Brain pericyte (primary cell): ENCODE data around the gene SCO2.
"Not testable (repeated sequence)": the region's sequence is repeated elsewhere in the genome, so short reads cannot be mapped to it uniquely, and the experiment has no call there.

Experiments used
- DNase-seq: peaks from one replicate; pipeline ENCODE4 v3.0.0-alpha.2; 2012; ENCODE audit warnings: low read depth, low spot score

SCO2 gene

GRCh38 chr22:50521710-50522109 lies 3.7 kb downstream of the SCO2 start:
- DNase-seq: no peak

DNA sequence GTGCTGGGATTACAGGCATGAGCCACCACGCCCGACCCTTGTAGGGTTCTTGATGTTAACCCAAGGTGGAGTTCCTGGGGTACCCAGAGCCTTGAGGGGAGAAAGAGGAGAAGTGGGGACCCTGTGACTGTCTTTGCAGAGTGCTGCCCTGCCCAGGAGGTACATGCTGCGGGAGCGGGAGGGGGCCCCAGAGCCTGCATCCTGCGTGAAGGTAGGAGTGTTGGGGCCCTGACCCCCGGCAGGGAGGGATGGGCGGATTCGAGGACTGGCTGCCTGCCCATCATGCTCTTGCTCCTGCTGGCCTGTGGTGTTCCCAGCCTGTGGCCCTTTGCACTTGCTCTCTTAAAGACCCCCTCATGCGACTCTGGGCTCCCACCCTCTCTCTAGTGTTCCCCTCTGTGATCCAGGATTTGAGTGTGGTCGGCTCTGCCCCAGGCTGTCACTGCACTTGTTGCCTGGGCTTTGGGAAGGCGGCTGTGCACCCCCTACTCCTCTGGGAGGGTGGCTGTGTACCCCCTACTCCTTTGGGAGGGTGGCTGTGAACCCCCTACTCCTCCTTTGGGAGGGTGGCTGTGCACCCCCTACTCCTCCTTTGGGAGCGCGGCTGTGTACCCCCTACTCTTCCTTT lies 4.5 kb downstream of the SCO2 start:
- DNase-seq: no peak

DNA sequence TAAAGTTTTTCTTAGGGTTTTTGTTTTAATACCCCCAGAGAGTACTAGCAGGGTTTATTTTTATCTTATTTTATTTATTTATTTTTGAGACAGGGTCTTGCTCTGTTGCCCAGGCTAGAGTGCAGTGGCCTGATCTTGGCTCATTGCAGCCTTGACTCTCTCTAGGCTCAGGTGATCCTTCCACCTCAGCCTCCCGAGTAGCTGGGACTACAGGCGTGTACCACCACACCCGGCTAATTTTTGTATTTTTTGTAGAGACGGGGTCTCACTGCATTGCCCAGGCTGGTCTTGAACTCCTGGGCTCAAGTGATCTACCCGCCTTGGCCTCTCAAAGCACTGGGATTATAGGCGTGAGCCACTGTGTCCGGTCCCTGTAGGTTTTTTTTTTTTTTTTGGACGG lies 5.2 kb downstream of the SCO2 start:
- DNase-seq: not testable (repeated sequence)

DNA sequence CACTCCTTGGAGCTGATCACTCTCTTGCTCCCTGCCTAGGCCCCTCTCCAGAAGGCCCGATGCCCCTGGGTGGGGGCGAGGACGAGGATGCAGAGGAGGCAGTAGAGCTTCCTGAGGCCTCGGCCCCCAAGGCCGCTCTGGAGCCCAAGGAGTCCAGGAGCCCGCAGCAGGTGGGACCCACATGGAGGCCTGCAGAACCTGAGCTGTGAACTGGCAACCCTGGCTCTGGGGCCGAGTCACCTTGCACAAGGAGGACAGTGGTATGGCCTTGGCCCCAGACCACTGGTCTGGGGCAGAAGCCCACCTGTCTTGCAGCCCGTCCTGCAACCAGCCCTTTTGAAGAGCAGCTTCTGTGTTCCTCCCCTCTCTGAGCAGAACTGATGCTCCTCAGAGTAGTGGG lies 6.2 kb downstream of the SCO2 start:
- DNase-seq: no peak

DNA sequence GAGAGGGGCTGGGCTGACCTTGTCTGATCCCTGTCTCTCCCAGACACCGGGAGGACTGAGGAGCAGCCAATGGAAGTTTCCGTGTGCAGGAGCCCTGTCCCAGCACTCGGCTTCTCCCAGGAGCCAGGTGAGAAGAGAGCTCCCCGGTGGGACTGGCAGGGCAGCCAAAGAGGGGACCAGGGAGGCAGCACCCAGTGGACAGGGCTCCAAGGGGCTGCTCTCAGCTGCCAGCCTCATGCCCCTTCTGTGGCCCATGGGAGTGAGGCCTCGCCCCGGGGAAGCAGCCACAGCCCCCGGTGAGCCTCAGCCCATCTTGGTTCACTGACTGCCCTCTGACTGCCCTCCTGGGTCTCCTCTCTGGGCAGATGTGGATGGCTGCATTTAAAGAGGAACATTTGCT lies 6.8 kb downstream of the SCO2 start:
- DNase-seq: no peak

- no peak for DNase-seq
Observed at GRCh38 chr22:50517495-50518260, 7.7 kb downstream of the SCO2 start.

- DNase-seq: no peak
Observed at GRCh38 chr22:50516891-50517290, 8.5 kb downstream of the SCO2 start.

DNA sequence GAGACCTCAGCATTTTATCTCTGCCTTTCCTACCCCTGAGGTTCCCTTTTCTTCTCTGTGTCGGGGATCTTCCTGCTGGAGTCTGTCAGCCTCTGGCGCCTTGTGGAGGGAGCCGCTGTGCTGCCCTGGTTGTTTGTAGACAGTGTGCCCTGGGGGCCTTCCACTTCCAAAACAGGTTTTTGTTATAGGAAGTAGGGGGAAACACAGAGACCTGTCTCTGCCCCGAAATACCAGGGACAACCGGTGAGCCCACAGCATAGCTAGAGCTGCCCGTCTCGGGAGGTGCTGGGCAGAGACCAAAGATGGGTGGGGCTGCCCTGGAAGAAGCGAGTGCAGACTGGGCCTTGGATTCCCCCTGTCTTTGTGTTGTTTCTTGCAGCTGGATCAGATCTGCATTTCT lies 9.3 kb downstream of the SCO2 start:
- DNase-seq: no peak

DNA sequence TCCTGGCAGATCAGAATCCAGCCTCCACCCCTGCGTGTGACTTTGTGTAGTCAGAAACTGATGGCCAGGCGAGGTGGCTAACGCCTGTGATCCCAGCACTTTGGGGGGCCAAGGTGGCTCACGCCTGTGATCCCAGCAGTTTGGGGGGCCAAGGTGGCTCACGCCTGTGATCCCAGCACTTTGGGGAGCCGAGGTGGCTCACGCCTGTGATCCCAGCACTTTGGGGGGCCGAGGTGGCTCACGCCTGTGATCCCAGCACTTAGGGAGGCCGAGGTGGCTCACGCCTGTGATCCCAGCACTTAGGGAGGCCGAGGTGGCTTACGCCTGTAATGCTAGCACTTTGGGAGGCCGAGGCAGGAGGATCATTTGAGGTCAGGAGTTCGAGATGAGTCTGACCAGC lies 12.2 kb downstream of the SCO2 start:
- no peak for DNase-seq

- no peak for DNase-seq
Observed at GRCh38 chr22:50508897-50509296, 16.5 kb downstream of the SCO2 start.

DNA sequence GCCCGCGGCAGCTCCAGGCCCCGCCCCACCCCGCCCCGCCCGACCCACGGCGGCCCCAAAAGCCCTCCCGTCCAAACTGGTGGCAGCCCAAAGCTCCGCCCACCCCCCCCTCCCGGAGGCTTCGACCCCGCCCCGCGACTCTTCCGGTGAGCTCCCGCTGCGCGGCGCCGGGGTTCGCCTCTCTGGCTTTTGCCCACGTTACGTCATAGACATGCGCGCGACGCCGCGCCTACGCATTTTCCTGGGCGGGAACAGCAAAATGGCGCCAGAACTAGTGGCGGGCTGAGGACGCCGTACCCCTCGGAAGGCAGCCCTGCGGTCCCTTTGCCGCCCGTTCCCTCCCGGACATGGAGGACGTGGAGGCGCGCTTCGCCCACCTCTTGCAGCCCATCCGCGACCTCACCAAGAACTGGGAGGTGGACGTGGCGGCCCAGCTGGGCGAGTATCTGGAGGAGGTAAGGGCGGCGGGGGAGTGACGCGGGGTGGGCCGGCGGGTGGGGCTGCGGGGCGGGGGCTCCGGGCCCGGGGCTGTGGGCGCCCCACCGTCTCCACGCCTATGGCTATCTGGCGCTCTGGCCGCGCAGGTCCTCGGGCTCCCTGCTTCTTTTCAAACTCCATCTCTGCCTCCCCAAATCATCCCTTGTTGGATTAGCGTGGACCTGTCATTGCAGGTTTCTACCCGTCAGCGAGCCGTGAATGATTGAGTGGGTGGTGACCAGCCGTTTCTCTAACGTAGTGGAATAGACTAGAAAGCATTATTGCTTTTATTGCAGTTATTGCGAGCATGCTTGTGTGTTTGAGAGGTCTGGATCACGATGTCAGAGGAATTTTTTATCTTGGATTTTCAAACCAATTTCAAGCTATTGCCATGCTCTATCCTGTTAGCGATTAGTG lies 17.2 kb downstream of the SCO2 start, which contains the start of gene NCAPH2:
Gene NCAPH2, plus strand, starts transcription at position 234 of the 894 bp plus-strand sequence. Its CDS starts 114 bp downstream, at position 348.
- DNase-seq: peak; percentile 85

DNA sequence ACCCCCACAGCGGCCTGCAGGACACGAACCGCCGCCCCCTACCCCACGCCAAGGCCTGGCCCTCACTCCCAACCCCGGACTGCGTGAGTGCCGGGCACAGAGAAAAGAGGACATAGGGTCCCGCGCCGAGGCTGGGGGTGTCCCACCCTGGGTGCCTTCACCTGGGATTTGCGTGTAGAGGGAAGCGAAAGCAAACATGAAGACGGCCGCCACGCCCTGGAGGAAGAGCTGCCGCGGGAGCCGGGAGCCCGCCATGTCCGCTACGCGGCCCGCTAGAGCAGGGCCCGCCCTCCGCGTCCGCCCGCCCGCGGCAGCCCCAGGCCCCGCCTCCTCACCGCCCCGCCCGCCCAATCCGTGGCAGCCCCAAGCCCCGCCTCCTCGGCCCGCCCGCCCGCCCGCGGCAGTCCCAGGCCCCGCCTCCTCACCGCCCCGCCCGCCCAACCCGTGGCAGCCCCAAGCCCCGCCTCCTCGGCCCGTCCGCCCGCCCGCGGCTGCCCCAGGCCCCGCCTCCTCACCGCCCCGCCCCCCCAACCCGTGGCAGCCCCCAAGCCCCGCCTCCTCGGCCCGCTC lies 17.9 kb downstream of the SCO2 start, which contains the start of gene LMF2:
Gene LMF2, minus strand, starts transcription at position 282 of the 570 bp plus-strand sequence. Its CDS starts 27 bp downstream, at position 255.
- DNase-seq: no peak

- no peak for DNase-seq
Observed at GRCh38 chr22:50506611-50507420, 18.6 kb downstream of the SCO2 start.

DNA sequence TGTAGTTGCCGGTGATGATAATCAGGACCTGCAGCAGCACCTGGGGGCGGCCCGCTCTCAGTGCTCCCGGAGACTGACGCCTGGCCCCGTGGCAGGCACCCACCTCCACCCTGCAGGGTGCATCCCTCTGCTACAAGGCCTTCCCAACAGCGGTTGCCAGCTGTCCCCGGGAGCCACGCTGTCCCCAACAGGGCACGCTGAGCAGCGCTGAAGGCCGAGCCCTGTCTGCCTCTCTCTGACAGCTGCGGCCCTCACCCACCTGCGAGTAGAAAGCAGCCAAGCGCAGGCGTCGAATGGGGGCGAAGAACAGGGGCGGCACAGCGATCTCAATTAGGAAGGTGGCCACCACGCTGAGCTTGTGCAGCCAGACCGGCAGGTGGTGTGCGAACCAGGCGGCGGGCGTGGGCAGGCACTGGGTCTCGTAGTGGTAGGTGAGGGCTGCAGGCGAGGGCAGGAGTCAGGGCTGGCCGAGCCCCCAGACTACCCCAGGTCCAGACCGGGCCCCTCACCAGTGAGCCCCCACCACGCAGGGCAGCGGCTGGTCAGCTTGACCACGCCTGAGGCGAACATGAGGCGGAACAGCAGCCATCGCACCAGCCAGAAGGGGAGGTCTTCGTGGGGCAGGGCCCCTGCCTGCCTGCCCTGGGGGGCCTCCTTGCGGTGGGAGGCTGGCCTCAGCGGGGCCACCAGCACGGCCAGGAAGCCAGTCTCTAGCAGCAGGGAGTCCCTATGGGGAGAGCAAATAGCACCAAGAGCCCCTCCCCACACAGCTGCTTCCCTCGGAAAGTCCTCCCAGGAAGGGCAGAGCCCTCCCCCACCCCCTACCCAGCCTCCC lies 19.4 kb downstream of the SCO2 start:
- no peak for DNase-seq

GRCh38 chr22:50505276-50505775 lies 20.1 kb downstream of the SCO2 start:
- DNase-seq: no peak

DNA sequence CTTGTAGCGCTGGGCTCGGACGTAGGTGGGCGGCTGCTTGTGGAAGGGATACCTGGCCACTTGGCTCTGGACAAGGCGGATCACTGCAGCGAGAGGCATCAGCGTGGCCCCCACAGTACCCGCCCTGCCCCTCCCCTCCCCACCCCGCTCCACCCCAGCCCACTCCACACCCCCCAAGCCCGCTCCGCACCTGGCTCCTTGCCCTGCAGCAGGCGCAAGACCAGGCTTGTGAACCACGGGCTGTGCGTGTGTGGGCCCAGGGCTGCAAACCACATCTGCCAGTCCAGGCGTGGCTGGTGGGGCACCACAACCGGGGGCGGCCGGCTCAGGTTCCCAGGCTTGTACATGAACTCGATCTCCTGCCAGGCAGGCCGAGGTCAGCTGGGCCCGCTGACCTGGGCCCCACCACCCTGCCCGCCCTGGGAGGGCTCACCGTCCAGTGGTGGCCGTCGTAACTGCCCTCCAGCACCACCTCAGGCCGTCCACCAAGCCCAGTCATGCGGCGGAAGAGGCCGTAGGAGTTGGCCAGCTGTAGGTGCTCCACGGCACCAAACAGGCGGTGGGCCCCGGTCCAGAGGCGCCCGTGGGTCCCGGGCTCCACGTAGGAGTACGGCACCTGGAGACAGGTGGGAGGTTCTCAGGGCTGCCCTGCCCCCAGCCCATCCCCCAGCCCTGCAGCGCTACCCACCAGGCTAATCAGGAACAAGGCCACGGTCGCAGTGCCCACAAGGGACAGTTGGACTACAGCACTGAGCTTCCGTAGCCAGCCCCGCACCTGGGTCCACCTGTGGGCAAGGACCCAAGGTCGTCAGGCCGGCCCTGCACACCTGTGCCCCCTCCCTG lies 20.8 kb downstream of the SCO2 start:
- DNase-seq: no peak

DNA sequence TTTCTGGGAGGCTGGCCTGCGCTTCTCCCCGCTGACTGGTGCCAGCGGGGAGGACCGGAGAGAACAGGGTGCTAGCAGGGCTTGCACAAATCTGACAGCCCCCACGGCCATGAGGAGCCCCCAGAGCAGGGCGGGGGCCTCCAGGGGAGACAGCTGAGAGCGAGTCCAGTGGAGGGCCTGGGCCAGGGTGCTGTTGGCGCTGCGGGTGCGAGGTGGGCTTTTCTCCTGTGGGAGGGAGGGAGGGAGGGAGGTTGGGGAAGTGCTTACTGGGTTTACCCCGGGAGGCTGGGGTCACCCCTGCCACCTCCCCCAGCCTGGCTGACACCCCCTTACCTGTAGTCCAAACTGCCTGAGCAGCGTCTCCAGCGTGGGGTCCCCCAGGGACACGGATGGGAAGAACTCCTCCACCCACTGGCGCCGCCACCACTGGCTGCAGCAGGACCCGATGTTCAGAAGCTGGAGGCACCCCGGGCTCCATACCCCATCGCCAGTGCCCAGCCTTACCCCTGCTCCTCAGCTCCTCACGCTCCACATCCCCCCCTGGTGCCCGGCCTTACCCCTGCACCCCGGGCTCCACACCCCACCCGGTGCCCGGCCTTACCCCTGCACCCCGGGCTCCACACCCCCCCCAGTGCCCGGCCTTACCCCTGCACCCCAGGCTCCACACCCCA lies 21.8 kb downstream of the SCO2 start:
- DNase-seq: no peak
